Activated gamma-delta T cell treated with Interleukin-2 at 50 U/mL for 16 hours (primary cell): ENCODE results near the gene NXNL2.

ENCODE experiments used
- DNase-seq: peaks from one replicate; pipeline ENCODE4 v3.0.0-alpha.2; 2020

The NXNL2 gene

DNA sequence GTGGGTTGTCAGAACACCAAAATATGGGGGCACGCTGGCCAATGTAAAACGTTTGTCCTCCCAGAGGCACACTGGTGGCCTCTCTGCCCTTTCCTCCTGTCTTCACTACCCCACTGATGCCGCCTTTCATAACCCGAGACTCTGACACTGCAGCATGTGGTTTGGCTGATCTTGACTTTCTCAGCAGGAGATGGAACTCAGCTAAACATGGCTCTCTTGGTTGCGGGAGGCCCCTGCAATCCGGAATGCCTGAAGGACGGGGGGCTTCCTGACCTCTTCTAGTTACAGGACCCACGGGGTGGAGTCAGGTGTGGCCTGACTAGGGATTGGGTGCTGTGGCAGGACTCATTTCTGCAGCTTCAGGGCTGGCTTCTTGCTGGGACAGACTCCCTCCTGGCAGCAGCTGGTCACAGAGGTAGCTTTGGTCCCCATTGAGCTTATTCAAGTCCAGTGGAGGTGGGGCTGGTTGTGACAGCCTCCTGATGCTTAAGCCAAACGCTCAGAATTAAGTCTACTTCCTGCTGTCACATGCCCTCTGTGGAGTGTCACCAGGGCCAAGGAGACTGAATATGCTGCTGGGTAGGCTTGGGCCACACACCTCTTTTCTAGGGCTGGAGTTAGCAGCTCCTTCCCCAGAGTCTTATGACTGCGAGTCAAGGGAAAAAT lies 44.2 kb downstream of the NXNL2 start:
- no peak for DNase-seq

DNA sequence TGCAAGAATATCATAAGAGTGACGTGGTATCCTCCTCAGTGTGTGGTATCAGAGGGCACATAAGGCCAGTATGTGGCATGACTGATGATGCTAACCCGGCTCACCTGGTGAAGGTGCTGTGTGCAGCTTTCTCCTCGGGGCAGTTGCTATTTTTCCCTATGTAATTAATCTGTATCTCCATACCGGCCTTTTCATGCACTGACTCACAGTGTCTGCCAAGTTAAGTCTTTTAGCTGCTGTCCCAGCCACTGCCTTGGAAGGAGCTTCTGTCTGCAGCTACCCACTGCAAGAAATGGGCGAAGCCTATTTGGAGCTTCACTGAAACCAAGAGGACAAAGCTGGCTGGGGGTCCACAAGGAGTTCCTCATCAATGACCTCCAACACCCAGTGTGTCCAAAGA lies 46.0 kb downstream of the NXNL2 start:
- DNase-seq, result no peak

DNA sequence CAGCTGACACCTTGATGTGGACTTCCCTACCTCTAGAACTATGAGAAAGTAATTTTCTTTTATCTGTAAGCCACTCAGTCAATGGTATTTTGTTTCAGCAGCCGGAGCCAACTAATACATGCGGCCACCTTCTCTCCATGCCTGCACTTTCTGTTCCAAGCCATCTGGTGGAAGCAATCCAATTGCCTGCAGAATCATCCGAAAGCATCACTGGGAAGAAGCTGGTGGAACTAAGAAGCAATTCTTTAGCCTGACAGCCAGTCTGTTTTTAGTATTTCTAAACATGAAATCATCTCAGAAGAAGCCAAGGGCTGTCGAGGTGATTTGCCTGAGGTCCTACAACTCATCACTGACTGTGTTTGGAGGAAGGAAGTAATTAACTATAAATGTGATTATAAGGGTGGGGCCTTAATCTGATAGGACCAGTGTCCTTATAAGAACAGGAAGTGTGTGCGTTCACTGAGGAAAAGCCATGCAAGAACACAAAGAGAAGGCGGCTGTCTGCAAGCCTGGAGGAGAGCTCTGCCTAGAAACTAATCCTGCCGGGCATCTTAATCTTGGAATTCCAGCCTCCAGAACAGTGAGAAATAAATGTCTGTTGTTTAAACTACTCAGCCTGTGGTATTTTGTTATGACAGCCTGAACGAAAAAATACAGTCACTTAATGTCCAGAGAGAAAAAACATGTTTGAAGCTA lies 49.1 kb downstream of the NXNL2 start:
- no peak for DNase-seq

DNA sequence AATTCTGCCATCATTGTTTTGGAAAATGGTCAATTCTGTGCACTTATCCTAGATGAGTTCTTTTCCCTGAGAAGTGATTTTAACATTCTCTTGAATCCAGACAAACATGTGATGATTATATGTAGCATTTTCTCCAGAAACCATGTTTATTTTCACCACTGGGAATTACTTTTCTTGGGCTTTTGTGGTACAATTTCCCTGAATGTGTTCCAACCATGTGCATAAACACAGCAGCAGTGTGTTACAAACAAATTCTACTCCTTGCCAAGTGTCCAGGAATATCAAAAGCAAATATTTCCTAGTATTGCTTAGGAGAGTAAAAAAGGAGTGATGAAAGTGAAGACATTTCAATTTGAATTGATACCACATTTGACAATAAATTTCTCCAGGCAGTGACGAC lies 50.4 kb downstream of the NXNL2 start:
- DNase-seq, result no peak

DNA sequence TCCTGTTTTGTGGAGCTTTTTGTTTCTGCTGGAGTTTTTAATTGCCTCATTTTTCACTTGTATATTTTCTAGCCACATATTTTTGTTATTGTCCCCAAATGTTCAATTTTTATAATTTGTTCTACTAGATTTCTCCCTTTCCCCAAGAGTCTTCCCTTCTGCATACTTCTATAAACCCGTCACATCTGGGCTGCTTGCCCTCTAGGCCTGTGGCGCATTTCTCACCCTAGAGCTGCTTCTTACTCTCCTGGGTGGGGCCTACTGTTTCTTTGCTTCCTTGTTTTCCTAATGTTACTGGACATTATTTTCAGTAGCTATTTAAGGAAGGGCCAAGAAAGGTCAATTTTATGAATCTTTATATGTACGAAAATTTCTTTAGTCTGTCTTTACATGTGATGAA lies 51.5 kb downstream of the NXNL2 start:
- no peak for DNase-seq

DNA sequence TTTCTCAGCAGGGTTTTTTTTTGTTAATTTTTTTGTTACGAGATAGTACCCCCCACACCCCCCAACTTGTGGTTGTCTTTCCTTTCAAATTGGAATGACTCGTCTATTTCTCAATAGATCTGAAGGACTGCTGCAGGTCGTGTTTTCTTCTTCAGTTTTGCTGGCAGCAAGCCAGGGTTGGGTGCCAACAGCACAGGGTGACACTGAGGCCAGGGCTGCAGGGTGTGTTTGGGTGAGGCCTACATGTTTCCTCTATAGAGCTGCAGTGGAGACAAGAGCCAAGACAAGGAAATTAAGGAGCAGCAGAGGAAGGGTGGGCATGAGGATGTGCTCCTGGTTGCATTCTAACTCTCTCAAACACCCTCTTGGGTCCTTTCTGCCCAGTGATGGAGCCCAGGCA lies 52.2 kb downstream of the NXNL2 start:
- DNase-seq, result no peak

DNA sequence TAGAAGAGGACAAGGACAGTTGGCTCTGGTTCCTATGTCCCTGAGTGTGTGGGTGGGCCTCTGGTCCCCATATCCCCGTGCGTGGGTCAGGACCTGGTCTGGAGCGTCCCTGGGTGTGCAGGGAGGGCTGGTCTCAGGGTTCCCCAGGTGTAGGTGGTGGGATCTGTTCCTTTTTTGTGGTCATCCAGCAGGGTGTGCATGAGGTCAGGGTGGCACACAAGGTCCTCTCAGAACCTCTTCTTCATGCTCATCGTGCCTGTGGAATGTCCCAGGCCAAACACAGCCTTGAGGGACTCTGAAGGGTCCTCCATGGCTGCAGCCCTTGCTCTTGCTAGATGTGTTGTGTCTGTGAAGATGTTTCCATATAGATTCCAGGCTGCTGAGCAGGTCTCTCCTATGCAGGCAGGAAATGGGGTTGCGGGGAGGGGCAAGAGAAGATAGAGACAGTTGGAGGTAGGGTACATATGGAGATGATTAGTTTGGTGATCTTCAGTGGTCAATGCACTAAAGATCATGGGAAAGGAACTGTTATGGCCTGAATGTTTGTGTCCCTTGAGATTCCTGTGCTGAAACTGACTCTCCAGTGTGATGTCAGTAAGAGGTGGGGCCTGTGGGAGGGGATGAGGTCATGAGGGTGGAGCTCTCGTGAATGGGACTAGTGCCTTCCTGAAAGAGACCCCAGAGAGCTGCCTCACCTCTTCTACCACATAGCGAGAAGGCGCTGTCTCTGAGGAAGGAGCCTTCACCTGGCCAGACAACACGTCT lies 53.1 kb downstream of the NXNL2 start:
- DNase-seq, result no peak

DNA sequence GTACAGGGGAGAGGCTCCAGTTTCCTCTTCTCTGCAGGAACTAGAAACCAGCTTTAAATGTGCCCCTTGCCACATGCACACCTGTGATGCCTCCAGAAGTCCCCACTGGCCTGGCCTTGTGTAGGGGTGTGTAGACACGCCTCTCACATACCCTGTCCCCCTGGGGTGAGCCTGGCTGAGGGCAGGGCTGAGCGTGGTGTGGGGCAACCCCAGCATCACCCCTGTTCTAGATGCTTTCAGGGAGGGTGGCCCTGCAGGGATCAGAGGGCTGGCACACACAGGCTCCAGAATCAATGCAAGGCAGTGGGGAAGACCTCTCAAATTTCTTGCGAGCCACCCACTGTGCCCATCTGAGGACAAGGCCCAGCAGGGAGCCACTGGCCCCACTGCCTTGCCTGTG lies 54.7 kb downstream of the NXNL2 start:
- DNase-seq, result no peak

DNA sequence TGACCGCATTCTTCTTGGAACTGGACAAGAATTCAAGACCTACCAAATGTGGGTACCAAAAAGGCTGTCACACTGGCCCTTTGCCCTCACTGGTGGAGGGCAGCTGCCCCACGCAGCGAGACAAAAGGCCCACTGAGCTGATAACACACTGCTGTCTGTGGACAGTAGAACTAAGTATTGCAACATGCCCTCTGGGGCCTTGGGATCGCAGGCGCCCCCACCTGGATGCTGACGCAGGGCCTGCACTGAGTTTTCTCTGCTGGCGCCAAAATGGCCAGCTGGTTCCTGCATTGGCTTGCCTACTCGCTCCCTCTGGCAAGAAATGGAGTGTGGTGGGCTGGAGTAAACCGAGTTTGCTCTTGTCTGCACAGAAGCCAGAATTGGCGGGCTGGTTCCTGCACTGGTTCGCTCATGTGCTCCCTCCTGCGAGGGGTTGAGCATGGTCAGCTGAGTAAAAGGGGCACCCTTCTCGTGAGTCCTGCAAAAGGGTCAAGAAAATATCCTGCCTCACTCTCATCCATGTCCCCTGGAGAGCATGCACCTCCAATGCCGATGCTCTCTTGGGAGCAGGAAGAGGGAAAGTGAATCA lies 55.7 kb downstream of the NXNL2 start:
- DNase-seq, result no peak

DNA sequence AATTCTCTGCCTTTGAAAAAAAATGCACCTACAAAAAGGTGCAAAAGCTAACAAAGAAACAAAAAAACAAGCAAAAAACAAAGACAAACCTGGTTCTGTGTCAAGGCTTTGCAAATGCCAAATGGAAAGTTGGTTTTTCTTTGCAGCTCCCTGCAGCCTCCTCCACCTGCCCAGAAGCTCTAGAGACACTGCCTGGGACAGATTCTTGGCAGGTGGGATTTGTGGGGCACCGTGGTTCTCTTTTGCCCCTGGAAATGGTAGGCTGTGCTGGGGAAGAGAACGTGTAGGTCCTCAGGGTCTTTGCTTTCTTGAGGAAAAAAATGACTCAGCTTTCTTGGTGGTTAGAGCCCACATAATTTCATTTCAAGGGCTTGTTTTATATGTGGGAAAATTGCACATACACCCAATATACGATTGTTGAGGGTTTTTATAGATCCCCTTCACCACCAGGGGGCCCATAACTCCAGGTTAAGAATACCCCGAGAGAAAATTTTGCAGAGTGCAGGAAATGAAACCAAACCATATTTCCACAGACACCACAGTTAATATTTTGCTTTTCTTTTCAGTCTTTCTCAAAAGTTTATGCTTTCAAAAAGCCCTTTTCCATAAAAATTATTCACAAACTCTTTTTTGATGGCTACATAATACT lies 58.7 kb downstream of the NXNL2 start:
- DNase-seq, result peak; percentile 50
